HG03439 (cell line): ENCODE results near the gene FAM131A.

Source experiments
- ATAC-seq: cut with Tn5 transposase; IDR thresholded peaks from one replicate; pipeline ENCODE4 v1.9.1; 2021; ENCODE audit warnings: mild to moderate bottlenecking, moderate library complexity; ENCODE audit not compliant: unreplicated experiment

Gene FAM131A

GRCh38 chr3:184373422-184373821, 36.0 kb downstream of the FAM131A start:
- no peak for ATAC-seq

GRCh38 chr3:184375747-184376461, 38.5 kb downstream of the FAM131A start:
- ATAC-seq = no peak

GRCh38 chr3:184377374-184377773, 40.0 kb downstream of the FAM131A start:
- no peak for ATAC-seq

DNA sequence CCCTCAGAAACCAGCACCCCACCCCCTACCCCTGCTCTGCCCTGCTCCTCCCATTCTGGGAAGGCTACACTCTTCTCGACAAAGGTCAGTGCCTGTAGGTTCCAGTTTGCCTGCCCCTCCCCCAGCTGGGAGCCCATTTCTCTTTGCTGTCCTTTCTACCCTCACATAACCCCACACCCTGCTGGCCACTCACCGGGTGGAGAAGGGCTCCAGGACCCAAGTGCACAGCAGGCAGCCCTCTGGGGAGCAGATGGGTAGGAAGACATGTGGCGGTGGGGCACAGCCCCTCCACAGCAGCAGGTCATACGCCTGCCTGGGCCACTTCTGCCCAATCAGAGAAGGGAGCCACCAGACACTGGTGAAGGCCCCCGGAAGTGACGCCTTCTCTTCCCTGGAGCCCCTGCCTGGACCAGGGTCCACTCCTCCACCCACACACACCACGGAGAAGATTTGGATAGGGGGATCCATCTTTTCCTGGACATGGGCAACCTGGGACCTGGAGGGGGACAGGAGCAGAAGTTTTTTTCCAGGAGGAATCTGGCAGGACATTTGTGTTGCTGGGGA, 40.6 kb downstream of the FAM131A start, which contains the start of gene THPO:
Gene THPO, minus strand, starts transcription at position 326 of the 564 bp plus-strand sequence. CDS start 1,948 bp downstream, outside the sequence.
- ATAC-seq = no peak

DNA sequence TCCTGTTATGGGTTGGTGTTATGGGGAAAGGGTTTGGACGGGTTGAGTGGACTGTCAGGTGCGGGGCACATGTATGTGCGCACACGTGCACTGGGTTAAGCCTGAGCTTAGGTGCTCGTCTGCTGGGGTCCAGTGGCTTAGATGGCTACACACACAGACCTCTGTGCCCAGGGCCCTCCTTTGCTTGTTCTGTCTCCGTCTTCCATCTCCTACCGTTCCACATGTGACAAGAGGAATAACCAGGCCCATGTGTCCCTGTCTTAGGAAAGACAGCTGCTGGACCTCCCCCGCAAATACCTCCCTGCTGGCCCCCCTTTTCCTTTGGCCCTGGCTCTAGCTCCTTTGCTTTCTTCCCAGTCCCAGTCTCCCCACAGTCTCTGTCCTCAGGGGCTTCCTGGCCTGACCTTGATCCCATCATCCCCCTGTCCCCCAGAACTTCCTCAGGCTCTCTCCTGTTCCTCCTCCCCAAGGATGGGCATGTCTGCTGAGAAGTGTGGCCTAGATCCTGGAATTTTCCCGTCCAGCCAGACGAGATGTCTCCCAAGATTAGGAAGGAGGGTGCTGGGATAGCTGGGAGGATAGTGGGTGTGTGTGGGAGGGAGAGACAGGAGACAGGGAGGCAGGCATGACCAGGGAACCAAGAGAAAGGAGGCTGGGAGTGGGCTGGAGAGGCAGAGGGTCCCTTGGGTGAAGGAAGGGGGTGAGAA, 41.4 kb downstream of the FAM131A start:
- ATAC-seq = no peak

- ATAC-seq = no peak
Observed at GRCh38 chr3:184379358-184380184, 42.2 kb downstream of the FAM131A start, which contains the start of gene CHRD. CHRD (plus strand) TSS chr3:184380054; CDS start chr3:184380319, 265 bp downstream.

DNA sequence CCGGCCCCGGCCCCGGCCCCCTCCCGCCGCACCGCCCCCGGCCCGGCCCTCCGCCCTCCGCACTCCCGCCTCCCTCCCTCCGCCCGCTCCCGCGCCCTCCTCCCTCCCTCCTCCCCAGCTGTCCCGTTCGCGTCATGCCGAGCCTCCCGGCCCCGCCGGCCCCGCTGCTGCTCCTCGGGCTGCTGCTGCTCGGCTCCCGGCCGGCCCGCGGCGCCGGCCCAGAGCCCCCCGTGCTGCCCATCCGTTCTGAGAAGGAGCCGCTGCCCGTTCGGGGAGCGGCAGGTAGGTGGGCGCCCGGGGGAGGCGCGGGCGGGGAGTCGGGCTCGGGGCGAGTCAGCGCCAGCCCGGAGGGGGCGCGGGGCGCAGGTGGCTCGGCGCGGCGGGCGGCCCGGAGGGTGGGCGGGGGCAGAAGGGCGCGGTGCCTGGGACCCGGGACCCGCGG, 42.8 kb downstream of the FAM131A start:
- no peak for ATAC-seq

GRCh38 chr3:184380627-184381260, 43.3 kb downstream of the FAM131A start:
- no peak for ATAC-seq

GRCh38 chr3:184381261-184382224, 44.1 kb downstream of the FAM131A start:
- ATAC-seq = no peak

GRCh38 chr3:184382326-184383032, 45.1 kb downstream of the FAM131A start:
- ATAC-seq = no peak

GRCh38 chr3:184383033-184383740, 45.8 kb downstream of the FAM131A start:
- no peak for ATAC-seq

DNA sequence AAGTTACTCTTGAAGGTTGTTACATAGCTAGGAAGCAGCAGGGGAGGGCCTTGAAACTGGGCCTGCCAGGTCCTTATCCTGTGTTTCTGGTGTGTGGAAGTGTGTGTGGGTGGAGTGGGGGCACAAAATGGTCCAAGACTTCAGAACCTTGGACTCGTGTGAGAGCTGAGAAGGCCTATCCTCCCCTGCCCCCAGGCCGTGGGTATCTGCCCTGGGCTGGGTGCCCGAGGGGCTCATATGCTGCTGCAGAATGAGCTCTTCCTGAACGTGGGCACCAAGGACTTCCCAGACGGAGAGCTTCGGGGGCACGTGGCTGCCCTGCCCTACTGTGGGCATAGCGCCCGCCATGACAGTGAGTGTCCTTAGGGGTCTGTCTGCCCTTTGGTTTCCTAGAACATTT, 46.9 kb downstream of the FAM131A start:
- ATAC-seq = no peak

DNA sequence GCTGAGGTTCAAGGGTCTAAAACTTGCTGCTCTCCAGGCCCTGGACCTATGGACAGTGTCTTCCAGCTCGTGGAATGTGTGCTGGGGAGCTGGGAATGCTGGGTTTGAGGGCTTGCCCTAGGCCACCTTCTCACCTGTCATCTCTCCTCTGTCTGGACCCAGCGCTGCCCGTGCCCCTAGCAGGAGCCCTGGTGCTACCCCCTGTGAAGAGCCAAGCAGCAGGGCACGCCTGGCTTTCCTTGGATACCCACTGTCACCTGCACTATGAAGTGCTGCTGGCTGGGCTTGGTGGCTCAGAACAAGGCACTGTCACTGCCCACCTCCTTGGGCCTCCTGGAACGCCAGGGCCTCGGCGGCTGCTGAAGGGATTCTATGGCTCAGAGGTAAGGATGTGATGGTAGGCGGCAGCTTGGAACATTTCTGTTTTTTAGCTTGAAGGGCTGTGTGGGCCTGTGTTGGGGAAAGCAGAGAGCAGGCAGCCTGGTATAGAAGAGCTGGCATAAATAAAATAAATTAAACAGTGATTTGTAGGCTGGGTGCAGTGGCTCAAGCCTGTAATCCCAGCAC, 47.5 kb downstream of the FAM131A start:
- ATAC-seq = no peak

- ATAC-seq = no peak
Observed at GRCh38 chr3:184386047-184386806, 48.8 kb downstream of the FAM131A start.

DNA sequence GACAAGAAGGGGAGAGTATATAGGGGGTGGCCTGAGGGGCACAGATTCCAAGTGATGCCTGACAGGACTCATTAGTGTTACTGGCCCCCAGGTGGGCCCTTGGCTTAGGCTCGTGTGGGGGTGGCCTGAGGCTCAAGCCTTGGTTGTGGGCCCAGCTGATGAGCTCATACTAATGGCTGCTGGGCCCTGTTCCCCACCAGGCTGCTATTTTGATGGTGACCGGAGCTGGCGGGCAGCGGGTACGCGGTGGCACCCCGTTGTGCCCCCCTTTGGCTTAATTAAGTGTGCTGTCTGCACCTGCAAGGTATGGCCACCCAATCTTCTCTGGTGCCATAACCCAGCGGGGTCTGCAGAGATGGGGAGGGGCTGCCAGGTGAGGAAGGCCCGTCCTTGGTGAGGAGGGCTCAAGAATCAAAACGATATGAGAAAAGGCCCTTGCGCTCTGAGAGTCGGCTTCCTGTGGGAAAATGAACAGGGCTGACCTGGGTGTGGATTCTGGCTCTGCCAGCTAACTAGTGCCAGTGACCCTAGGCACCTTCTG, 49.8 kb downstream of the FAM131A start:
- no peak for ATAC-seq

GRCh38 chr3:184388164-184388935, 51.0 kb downstream of the FAM131A start:
- ATAC-seq = no peak
